GM21423 (cell line): Measurements from ENCODE around the gene ABHD16A.

Experiments
- ATAC-seq: cut with Tn5 transposase; IDR thresholded peaks from one replicate; pipeline ENCODE4 v1.9.1; 2021; ENCODE audit warnings: mild to moderate bottlenecking, moderate library complexity; ENCODE audit not compliant: unreplicated experiment

The ABHD16A gene

DNA sequence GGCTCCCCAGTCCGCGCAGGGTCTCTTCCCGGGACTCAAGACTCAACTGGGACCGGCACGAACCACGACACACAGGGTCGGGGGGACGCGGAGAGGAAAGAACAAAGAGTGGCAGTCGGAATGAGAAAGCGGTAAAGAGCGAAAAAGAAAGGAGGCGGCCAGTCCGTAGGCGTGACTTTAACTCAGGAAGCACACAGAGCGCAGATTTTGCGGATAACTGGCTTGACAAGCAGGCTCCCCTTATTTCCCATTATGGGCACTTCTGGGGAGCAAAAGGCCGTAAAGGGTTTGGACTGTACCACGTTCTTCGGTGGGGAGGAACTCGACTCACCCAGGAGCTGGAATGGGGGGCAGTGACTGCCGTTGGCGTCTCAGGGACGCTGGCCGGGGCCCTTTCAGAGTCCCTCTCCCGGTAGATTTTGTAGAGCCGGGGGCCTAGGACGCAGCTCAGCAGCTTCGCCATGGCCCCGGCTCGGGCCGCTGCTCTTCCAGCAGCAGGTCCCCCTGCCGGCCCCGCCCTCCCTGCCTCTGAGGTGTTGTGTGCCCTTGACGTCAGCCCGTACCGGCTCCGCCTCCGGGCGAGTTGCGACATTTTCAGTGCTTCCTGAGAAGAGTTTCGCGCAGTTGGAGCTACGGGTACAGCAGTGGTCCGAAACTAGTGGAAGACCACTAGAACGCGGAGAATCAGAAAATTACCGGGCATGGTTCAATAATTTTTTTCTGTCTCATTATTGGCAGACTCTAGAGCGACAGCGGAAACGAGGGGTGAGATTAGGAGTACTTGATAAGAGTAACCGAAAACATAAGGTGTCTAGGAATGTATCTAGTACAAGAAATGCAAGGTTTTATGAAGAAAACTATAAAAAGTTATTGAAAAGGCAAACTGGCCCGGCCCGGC lies at the start of gene ABHD16A:
TSS of gene ABHD16A (minus strand) at position 506 of the 898 bp plus-strand sequence. CDS start at position 463, 43 bp downstream.
- ATAC-seq: peak; percentile 84

DNA sequence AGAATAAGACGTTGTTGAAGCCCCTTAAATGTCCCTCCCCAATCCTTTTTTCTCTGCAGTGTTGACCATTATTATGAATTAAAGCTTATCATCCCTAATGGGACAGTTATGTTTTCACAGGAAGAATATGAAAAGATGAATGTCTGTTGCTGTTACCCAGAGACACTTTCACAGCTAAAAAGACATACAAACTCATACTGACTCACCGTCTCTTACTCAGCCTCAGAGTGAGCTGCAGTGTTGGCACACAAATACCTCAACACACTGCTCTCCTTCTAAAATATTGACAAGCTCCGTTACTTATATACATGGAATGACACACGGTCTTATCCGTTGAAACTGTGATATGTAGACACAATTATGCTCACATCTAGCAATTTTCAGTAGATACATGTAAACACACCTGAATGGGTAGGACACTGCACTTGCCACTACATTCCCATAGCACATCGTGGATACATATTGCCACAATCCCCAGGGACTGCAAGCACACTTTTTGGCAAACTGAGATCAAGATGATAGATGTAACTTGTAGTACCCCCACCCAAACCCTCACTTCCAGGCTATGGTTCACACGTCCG lies 49.7 kb upstream of the ABHD16A start:
- ATAC-seq: no peak

DNA sequence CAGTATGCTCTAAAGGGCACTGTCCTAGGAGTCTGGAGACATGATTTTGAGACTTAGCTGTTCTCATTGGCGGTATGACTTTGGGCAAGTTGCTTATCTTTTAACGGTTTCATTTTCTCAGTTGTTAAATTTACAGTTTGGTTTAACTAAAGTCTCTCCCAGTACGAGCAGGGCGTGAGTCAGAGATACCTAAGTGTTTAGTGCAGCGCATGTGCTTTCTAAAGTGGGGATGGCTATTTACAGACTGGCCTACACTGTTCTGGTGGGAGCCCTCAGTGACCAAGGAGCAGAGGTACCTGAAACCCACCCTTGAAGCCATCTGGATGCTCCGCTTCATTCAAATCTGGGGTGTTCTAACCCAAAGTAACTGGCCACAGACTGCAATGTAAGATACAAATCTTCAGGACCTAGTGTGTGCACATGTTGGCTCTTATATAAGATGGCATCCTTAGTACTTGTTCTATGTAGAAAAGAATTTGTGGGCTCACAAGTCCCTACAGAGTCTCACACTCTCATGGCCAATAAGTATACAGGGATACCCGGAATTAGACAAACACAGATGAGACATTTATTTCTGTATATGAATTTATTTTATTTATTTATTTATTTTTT lies 47.4 kb upstream of the ABHD16A start:
- ATAC-seq: no peak

DNA sequence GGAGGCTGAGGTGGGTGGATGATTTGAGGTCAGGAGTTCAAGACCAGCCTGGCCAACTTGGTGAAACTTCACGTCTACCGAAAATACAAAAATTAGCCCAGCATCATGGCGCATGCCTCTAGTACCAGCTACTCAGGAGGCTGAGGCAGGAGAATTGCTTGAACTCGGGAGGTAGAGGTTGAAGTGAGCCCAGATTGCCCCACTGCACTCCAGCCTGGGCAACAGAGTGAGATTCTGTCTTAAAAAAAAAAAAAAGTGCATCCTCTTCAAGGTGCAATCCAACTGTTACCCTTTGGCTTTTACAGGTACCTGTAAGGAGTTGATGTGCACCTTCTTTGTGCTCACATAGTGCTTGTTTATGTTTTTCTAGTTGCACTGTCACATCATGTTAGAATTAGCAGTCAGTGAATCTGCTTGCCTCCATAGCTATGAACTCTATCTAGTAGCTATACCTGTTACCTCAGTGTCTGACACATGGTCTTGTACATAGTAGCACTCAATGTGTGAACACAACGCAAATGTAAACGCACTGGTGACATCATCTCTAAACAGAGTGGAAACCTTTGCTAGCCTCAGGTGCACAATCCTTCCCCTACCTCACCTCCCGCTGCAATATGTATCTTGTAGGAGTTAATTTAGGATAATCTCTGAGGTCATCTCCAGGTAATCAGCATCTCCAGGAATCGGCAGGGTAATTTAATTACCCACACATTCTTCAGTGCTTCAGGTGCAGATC lies 46.3 kb upstream of the ABHD16A start:
- ATAC-seq: no peak

DNA sequence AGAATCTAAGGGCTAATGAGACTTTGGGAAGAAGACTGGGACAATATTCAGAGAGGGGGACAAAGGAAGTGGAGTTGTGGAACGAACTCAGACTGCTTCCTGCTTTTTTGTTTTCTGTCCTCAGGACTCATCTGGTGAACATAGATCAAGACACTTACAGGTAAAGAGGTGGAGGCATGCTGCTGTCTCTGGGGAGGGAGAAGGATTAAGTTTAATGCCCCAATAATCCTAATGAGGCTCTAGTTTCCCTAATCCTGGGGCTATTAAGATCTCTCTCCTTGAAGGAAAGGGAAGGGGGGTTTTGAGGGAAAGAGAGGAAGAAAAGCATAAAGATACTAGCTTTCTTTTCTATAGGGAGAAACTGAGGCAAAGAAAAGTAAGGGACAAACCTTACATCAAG lies 41.3 kb upstream of the ABHD16A start:
- ATAC-seq: no peak

DNA sequence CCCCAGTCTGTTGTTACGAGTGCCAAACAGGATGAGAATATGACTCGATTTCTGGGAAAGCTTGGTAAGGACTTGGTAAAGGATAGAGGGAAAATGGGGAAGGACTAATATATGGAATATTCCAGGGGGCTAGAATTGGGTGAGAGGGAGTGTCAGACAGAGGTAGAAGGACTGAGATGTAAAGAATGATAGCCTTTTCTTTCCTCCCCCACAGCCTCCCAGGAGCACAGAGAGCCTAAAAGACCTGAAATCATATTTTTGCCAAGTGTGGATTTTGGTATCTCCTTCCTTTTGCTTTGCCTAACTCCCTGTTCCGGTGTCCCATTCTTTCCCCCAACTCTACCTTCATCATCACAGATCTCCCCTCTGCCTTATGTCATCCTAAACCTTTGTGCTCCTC lies 39.8 kb upstream of the ABHD16A start:
- no peak for ATAC-seq

DNA sequence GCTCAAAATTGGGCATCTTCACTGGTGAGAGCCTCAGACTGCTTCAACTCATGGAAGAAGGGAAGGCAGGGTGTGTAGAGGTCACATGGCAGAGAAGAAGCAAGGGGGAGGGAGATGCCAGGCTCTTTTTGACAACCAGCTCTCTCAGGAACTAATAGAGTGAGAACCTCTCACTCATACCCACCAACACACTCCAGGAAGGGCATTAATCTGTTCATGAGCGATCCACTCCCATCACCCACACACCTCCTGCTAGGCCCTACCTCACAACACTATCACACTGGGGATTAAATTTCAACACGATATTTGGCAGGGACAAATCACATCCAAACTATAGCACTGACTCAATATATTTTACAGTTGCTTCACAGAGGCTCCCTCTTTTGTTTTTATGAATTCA lies 38.7 kb upstream of the ABHD16A start:
- no peak for ATAC-seq

DNA sequence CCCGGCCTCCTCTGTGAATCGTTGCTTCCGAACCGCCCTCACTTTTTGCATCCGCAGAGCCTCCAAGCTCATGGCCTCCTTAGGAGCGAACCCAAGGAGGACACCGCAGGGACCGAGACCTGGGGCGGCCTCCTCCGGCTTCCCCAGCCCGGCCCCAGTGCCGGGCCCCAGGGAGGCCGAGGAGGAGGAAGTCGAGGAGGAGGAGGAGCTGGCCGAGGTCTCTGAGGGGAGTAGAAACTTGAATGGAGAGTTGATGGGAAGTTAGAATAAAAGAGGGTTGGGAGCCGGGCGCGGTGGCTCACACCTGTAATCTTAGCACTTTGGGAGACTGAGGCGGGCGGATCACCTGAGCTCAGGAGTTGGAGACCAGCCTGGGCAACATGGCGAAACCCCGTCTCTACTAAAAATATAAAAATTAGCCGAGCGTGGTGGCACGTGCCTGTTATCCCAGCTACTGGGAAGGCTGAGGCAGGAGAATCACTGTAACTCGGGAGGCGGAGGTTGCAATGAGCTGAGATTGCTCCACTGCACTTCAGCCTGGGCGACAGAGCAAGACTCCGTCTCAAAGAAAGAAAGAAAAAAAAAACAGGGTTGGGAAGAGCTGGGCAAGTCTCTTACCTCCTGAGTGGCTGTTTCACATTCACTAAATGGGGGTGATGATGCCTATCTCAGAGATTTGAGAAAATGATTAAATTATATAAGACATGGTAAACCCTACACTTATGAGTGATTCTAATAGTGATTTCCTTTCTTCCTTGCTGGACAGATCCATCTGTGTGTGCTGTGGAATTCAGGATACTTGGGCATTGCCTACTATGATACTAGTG lies 37.5 kb upstream of the ABHD16A start:
- no peak for ATAC-seq

DNA sequence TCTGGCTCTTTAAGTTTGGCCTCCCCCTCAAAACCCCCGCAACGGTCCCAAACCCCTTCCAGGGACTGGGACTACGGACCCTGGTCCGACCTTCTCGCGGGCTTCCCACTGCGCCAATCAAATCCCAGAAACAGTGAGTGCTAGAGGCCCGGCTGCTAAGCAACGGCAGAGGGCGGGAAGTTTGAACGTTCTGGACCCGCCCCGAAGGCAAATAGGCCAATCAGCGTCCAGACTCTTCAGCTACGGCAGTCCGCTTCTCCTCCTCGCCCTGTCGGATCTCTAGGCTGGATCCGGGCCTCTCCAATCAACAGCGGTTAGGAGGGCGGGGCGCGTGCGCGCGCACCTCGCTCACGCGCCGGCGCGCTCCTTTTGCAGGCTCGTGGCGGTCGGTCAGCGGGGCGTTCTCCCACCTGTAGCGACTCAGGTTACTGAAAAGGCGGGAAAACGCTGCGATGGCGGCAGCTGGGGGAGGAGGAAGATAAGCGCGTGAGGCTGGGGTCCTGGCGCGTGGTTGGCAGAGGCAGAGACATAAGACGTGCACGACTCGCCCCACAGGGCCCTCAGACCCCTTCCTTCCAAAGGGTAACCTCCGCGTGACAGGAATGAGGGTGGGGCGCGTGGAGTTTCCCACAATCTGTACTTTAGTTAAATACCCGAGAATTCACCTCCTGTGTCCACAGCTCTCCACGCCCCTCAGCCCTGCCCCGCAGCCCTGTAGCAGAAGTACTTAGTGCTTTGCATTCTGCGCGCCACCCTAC lies 36.7 kb upstream of the ABHD16A start, which contains the start of gene MSH5:
TSS of gene MSH5 (plus strand) at position 367 of the 758 bp plus-strand sequence. CDS start 462 bp downstream, outside the sequence.
- ATAC-seq: peak; percentile 69

DNA sequence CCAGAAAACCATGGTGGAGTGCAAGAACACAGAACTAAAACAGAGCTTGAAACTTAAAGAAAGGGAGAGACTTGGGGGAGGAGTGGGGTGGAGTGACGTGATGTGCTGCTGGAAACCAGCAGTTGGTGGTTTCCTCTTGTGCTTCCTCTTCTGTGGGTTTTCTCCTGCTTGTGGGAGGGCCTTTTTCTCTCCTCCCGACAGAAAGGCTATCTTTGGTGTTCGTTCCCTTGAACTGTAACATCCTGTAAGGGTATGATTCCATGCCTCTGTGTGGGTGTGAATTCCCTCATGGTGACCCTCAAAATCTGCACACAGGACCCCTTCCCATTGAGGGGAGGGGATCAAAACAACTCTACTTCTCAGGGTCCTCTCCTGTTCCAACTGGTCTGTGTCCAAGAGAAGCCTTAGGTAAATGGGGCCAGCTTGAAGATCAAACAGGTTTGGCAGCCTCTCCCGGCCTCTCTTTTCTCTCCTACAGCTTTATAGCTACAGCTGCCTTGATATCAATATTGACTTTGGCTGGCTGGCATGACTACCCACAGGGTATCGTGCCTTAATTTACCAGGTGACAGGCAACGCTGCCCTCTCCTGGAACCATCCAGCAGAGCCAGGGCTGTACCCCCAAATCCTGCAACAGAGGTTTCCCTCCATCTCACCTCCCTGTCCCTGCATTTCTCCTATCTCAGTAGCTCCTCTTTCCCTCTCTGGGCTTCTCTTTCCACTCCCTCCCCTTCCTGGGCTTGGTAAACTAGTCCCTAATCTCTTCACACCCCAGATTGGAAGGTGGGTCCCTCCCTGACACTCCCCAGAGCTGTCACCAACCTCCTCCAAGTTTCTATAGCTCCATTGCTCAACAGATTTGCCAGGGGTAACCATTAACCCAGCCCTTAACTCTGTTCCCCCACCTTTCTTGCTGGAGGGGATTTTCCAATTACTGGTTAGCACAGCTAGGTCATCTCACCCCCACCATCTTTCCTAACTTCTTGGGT lies 35.2 kb upstream of the ABHD16A start:
- ATAC-seq: no peak

DNA sequence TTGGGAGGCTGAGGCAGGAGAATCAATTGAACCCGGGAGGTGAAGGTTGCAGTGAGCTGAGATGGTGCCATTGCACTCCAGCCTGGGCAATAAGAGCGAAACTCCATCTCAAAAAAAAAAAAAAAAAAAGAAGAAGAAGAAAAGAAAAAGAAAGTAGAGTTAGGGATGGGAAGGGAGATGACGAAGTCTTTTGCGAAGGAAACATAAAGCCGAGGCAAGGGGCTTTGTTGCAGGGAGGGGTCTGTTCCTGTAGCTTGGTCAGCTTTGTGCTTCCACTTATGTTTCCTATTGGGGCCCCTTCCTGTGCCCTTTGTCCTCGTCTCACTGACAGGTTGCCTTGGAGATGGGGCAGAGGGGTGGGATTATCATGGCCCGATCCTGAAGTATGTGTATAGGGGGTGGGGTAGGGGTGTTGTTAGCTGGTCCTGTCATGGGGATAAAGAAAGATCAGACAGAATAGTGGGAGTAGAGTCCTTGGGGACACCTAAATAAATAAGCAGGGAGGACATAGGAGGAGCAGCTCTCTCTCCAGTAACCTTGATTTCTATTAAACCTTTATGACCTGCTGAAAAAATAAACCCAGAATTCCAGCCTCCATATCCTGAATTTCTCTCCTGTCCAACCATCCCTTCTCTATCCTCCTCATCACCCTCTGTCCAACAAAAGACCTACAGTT lies 34.3 kb upstream of the ABHD16A start:
- no peak for ATAC-seq

DNA sequence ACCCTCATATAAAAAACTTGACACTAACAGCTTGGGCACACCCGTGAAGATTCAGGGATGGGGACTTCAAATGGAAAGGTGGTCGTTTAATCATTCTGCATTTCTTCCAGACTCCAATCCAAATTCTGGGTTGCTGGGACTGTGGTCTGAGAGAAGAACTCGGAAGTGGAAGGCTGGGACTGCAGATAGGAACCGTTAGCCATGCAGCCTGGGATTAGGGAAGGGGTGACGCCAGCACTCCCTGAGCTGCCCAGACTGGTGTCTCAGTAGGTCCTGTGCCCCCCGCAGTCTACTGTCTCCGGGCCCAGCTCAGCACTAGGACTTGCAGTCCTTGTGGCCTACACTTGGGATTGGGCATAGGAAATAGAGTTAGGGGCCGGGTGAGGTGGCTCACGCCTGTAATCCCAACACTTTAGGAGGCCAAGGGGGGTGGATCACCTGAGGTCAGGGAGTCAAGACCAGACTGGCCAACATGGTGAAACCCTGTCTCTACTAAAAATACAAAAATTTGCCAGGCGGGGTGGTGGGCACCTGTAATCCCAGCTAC lies 33.7 kb upstream of the ABHD16A start:
- ATAC-seq: no peak

DNA sequence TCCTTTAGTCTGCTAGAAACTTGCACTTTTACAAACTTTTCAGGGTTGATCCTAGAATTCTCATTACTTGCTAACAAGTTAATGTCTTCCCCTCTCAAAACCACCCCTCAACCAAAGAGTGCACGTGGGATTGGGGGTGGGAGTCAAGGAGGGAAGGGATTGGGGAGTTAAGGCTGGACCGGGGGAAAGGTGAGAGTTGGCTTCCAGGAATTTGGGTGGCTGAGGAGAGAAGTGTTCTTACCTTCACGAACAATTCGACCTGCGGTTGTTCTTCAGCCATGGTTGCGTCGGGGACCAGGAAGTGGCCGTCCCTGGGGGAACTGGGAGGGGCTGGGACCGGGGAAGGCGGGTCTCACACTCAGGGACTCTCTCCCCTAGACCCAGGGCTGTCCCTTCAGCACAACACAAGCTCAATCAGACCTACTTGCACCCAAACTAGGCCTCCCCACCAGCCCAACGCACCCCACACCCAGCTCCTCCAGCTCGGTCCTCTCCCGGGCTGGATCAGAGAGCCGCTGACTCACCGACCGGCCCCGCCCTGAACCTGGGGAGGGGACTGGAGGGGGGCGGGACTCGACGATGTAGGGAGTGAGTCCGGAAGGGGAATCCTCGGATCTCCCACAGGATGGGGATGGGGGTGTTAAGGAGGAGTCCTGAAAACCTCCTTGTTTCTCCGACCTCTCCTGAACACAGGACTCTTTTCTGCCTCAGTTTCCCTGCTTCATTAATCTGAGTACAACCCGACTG lies 33.1 kb upstream of the ABHD16A start, which contains the start of gene CLIC1:
TSS of gene CLIC1 (minus strand) at position 510 of the 747 bp plus-strand sequence. CDS start at position 280, 230 bp downstream.
- no peak for ATAC-seq

DNA sequence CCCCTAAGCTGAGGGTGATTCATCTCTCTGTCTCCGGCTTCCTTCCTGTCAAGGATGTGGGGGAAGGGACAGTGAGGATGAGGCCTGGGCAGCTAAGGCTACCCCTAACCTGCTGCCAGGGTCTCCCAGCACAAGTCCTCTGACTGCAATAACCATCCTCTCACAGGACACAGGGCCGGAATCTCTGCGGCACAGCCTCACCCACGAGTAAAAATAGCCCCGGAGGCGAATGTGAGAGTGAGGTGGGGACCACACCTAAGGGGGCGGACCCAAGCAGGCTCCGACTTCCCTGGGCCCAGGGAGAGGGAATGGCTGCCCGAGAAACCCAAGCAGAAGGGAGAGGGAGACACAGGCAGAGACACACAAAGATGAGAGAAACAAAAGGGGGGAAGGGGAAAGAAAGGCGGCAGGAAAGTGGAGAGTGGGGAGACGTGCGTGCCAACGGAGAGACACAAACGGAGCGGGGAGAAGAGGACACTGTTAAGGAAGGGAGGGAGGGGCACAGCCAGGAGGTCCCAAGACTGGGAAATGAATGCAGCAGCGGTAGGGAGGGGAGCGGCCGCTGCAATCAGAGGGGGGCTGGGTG lies 31.8 kb upstream of the ABHD16A start:
- ATAC-seq: peak; percentile 30

DNA sequence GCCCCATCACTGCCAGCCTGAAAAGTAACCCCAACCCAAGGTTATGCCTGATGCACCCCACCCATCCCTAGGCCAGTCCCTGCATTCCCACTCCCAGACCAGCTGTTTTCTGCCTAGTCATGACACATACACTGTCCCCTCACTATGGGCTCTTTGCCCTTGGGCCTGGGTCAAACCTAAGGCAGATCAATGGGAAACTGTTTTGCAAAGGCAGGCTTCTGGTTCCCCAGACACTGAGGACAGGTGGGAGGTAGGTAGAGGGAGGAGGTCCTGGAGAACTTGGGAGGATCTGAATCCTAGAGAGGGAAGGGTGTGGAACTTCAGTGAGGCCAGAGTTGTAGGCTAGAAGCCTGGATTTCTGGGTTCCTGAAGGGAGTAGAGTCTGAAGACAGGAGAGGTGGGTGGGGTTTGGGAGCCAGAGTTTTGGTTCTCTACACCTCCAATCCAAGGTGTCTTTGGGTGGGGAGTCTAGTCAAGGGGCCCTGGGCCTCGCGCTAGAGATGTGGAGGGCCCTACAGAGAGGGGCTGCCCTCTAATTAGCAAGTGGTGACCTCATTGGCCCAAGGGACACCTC lies 31.2 kb upstream of the ABHD16A start:
- no peak for ATAC-seq

DNA sequence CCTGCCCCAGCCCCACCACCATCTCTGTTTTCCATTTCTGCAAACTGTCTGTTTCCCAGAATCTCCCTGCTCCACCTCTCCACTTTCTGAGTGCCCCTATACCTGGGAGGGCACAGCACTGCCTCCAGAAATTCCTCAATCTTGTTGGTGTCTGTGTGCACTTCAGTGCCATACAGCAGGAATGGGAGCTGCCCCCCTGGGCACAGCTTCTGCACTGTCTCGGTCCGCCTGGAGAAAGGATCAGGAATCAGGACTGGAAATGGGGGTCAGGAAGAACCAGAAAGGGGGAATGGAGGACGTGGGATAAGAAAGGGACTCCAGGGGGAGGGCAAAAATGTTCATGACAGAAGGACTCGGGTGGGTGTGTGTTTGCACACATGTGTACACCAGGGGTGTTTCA lies 30.6 kb upstream of the ABHD16A start:
- ATAC-seq: no peak
